NCI-H146 (cell line): Measurements from ENCODE around the gene ARAP1.

Source experiments
- DNase-seq: peaks from one replicate; lab custom pipeline; 2025; lab: John Stamatoyannopoulos, UW

The ARAP1 gene

GRCh38 chr11:72685560-72686480, 66.4 kb downstream of the ARAP1 start:
- DNase-seq = no peak

GRCh38 chr11:72684236-72684912, 67.8 kb downstream of the ARAP1 start:
- DNase-seq = peak; percentile 20

DNA sequence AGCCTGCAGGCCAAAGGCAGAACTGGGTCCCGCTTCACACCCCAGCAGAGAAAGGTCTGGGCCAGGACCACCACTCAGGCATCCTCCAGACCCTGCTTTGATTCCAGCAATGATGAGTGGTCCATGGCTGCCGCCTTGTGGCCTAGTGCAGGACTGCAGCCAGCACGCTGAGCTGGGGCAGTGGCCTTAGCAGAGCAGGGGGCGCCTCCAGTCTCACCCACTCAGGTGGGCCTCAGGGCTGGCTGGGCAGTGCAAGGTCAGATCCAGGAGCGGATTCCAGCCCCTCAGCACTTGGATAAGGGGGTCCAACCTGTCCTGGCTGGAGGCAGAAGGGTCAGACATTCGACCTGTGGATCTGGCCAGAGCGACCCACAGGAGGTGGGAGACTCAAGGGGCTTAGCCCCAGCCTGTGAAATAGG, 68.4 kb downstream of the ARAP1 start:
- peak; percentile 40 for DNase-seq

DNA sequence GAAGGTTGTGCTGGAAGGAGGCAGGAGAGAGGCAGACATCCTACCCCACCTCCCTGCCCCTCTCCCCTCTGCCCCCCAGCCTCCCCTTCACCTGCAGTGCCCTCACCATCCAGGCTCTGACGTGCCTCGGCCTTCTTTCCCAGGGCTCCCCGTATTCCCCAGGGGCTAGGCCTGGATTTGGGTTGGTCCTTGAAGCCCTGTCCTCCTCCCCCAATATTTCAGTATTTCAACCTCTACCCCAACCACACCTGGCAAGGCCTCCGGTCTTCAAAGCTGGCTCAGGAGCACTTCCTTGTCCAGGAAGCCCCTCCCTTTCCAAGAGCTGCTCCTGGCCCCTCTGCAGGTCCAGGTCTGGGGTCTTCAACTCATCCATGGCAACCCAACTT, 69.4 kb downstream of the ARAP1 start:
- DNase-seq = no peak

DNA sequence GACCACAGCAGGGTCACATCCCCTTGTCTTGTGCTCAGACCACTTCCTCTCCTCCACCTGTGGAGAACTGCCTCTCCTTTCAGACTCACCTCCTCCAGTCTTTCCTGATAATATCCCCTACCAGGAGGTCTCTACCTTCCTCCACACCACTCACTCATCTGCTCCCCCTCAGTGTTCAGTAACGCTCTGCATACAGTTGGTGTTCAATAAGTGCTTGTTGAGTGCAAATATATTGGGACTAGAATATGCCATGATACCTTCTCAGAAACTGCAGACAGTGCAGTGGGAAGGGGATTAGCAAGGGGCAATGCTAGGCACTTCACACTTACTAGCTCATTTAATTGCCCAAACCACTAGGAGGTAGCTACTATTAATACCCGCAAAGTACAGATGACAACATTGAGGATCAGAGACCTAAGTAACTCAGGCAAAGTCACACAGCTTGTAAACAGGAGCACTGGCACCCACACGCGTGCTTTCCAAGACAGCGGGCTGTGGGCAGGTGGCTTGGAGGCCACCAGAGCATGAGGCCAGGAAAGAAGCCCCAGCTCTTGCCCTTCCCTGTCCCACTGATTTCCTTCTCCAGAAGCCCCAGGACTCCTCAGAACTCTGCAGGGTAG, 69.9 kb downstream of the ARAP1 start:
- no peak for DNase-seq

DNA sequence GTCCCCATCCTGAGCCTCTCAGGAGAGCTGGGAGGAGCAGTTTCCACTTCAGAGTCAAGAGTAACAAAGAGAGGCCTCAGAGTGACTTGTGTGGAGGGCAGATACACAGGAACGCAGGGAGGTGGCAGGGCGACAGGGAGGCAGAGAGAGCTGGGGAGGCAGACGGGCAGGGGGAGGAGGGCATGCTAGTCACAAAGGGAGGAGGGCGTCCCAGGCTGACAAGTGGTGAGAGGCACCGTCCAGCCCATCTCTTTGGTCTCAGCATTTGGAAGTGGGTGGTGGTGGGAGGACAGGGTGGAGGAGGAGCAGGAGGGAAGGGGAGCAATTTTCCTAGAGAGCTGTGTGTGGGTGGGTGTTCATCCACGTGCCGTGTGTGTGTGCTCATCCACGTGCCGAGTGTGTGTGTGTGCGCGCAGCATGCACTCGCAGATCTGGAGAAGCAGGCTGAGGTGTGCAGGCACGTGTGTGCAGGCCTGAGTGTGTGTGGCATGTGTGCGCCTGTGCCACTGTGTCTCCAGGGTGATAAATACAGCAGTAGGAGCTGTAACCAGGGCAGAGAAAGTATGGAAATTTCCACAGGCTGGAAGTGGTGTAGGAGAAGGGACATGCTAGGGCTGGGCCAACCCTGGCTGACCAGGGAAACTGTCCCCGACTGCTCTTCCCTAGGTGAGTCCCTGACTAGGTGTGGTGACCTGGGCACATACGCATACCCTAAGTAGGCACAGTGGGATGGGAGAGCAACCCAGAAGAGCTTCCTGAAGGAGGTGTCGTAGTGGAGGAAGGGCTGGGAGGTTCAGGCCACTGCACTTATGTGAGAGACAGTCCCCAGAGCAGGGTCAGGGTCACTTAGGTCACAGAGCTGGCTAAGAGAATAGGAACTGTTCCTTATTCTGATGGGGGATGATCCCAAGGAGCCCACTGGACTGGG, 70.7 kb downstream of the ARAP1 start:
- DNase-seq = no peak

DNA sequence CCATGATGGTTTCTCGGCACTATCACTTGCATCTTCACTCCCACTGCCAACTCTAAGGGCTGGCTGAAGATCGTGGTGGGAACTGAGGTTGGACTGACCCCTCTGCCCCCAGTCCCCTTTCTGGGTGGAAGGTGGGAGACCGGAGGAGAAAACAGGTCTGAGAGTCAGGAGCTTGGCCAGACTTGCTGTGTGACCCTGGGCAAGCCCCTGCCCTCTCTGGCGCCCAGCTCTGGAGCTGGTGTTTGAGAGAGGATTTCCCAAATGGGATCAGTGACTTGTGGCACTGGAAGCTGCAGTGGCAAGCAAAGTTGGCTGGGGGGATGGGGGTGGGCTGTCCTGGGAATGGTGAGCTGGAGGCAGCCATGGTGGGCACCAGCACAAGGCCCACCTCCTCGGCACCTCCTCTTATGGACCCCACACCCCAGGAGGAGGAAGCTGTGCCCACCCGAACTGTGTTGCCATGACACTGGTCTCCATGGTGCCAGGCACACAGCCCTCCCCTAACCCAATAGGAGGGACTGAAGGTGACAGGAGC, 71.5 kb downstream of the ARAP1 start:
- no peak for DNase-seq

DNA sequence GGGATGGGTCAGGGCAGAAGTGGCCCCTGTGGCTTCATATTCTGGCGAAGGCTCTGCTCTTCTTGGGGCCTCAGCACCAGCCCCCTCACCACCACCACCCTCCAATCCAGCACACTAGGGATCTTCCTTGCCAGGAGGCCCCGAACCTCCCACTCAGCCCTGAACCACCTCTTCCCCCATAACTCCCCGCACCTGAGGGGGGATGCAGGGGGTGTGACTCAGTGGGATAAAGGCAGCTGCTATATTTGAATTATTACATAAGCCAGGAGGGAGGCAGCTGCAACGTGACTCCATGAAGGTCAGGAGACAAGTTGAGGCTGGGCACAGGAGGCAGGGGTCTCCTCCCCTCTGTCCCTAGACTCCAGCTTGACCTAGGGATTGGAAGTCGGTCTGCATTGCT, 72.3 kb downstream of the ARAP1 start:
- DNase-seq = no peak

- no peak for DNase-seq
These were observed 73.7 kb downstream of the ARAP1 start for GRCh38 chr11:72678524-72678923.

GRCh38 chr11:72676861-72677341, 75.3 kb downstream of the ARAP1 start:
- DNase-seq = peak; percentile 17

GRCh38 chr11:72675221-72675620, 77.0 kb downstream of the ARAP1 start:
- DNase-seq = no peak

DNA sequence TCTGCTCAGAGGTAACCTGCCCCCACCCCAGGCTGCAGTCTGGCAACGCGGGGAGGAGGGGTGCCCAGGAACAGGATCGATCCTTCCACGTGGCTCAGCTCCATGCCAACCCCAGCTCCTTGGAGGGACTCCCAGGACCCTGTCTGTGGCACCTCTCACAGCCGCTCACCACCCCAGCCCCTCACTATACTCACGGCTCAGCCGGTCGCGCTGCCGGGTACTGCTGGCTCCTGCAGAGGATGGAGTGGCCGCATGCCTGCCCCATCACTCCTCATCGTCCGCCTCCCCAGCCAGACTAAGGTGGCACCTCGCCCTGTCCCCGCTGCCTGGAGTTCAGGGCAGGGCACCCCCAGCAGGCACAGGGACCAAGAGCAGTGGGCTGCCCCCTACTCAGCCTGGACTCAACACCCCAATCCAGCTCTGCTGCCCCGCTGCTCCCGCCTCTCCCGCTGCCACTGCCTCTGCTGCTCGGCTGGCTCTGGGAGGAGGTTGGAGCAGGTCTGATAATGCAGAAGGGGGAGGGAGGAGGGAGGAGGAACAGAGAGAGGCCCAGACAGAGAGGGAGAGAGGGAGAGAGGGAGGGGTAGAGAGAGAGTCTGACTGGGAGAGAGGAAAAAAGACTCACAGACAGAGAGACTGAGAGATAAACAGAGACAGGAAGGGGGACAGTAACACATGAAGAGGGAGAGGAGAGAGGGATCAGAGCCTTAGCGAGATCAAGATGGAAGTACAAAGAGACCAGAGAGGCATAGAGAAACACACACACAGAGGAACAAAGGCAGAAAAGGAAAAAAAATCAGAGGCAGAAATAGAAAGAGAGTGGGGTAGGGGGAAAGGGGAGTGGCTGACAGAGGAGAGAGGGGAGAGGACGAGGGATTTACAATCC, 78.0 kb downstream of the ARAP1 start, which contains the start of gene PDE2A:
PDE2A (minus strand) TSS at position 480 of the 886 bp plus-strand sequence; CDS start at position 265, 215 bp downstream.
- DNase-seq = no peak

DNA sequence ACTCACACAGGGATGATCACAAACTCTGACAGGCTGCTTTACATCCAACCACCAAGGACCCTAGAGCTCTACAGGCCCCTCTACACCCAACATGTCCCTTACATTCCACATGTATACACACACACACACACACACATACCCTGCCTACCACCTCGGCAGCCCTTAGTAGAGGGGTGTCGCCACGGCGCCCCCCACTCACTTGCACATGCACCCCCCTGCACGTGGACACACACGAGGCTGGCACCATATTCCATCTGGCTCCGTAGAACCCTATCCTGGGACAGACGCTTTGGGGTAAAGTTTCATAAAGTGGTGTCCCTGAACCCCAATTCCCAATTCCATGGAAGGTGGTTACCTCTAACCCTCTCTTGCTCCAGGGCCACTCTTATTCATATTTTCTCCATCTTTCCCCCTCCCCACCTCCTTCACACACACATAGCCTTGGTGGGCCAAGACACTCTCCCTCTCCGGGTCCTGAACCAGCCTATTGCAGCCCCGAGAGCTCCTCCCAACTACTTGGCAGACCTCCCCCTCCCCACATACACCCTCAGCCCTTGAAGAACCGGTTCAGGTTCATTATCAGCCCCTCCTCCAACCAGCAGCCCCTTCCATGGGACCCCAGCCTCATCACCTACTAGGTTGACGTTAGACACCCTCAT, 78.8 kb downstream of the ARAP1 start:
- DNase-seq = no peak

GRCh38 chr11:72672597-72673238, 79.5 kb downstream of the ARAP1 start:
- no peak for DNase-seq

- DNase-seq = no peak
These were observed 80.8 kb downstream of the ARAP1 start for GRCh38 chr11:72671152-72672099.

GRCh38 chr11:72670041-72670440, 82.2 kb downstream of the ARAP1 start:
- peak; percentile 9 for DNase-seq

DNA sequence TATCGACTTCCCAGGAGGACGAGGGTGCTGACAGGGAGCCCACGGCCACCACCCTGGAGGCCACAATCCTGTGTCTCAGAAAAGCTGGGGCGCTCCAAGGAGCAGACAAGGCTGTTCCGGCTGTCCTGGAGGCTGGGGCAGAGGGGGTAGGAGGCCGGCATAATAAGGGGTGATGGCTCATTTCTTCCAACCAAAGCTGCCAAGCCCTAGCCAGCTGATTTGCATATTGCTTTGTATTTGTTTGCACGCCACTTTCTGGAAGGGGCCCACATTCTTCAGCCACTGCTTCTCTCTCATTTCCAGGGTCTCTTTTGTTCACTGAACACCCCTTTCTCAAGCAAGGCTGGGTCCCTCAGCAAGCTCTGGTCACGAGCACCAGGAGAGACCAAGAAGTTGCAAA, 82.7 kb downstream of the ARAP1 start:
- DNase-seq = no peak
